OCI-LY7 (cell line): ENCODE data around the gene SPON1. TPM values are rescaled to one million over a fixed set of nuclear protein-coding genes. Genes with fewer than 3 reads are reported as not detected.
A peak's percentile ranks its signal among the peaks of the same experiment; 100 is the strongest.

ENCODE experiments used
- BruUV-seq: library from RNA; stranded (reverse); fragments of 400-500 nt; replicated peaks from 2 replicates; lab custom pipeline; 2021; lab: Mats Ljungman, UMichigan
- CTCF ChIA-PET: fragments of 300-600 bp; sonication (Branson Sonifier 250); formaldehyde crosslinking; loops from one replicate; lab custom pipeline; 2022; ENCODE audit warnings: antibody characterized with exemption; ENCODE audit not compliant: unreplicated experiment; lab: Charles Lee
- POLR2A ChIA-PET: fragments of 300-600 bp; sonication (Branson Sonifier 250); formaldehyde crosslinking; loops from one replicate; lab custom pipeline; 2022; ENCODE audit warnings: antibody characterized with exemption; lab: Charles Lee
- DNase-seq: peaks from one replicate; pipeline ENCODE4 v3.0.0-alpha.2; 2015; ENCODE audit warnings: low spot score
- H2AFZ ChIP-seq: fragments of 200-600 bp; sonication (generic), shearing (Covaris generic); 2 replicates; pipeline ENCODE4 v1.6.1; 2014; ENCODE audit warnings: mild to moderate bottlenecking, antibody characterized with exemption, low read length, moderate library complexity
- H3K27ac ChIP-seq: fragments of 200-600 bp; sonication (generic); 2 replicates; pipeline ENCODE4 v1.5.1; 2014; ENCODE audit warnings: mixed run types, low read depth, mild to moderate bottlenecking, moderate library complexity, low read length, inconsistent platforms; ENCODE audit not compliant: poor library complexity, severe bottlenecking
- H3K36me3 ChIP-seq: fragments of 200-600 bp; sonication (generic); 2 replicates; pipeline ENCODE4 v1.6.1; 2014; ENCODE audit warnings: mild to moderate bottlenecking, antibody characterized with exemption, low read length, moderate library complexity, mixed read lengths; ENCODE audit not compliant: insufficient read depth
- H3K4me1 ChIP-seq: fragments of 200-600 bp; sonication (generic); 2 replicates; pipeline ENCODE4 v1.5.1; 2014; ENCODE audit warnings: mild to moderate bottlenecking, low read length; ENCODE audit not compliant: insufficient read depth, poor library complexity, severe bottlenecking
- H3K4me2 ChIP-seq: fragments of 200-600 bp; sonication (generic); 2 replicates; pipeline ENCODE4 v1.6.1; 2014; ENCODE audit warnings: mild to moderate bottlenecking, low read length
- H3K4me3 ChIP-seq: fragments of 200-600 bp; sonication (generic); 2 replicates; pipeline ENCODE4 v1.5.1; 2014; ENCODE audit warnings: mild to moderate bottlenecking, low read depth, low read length; ENCODE audit not compliant: poor library complexity, severe bottlenecking
- H3K79me2 ChIP-seq: fragments of 200-600 bp; sonication (generic); 2 replicates; pipeline ENCODE4 v1.6.1; 2016; ENCODE audit warnings: low read depth, mild to moderate bottlenecking, low read length, moderate library complexity, mixed read lengths; ENCODE audit not compliant: insufficient read depth
- H3K9me2 ChIP-seq: fragments of 200-600 bp; sonication (generic); 2 replicates; pipeline ENCODE4 v1.6.1; 2016; ENCODE audit warnings: mild to moderate bottlenecking, low read length, mixed read lengths; ENCODE audit not compliant: insufficient read depth
- H3K9me3 ChIP-seq: fragments of 200-600 bp; sonication (generic); 2 replicates; pipeline ENCODE4 v1.6.1; 2014; ENCODE audit warnings: mild to moderate bottlenecking, mixed run types, low read length, mixed read lengths
- H4K20me1 ChIP-seq: fragments of 200-600 bp; sonication (generic); 2 replicates; pipeline ENCODE4 v1.6.1; 2014; ENCODE audit warnings: mild to moderate bottlenecking, antibody characterized with exemption, low read length, moderate library complexity, mixed read lengths; ENCODE audit not compliant: insufficient read depth
- CTCF ChIP-seq: fragments of 200-600 bp; sonication (generic); conservative IDR thresholded peaks from 2 replicates; pipeline ENCODE4 v1.5.1; 2014; ENCODE audit warnings: mild to moderate bottlenecking, antibody characterized with exemption, low read length, moderate library complexity, mixed read lengths
- EZH2phosphoT487 ChIP-seq: fragments of 200-600 bp; sonication (generic); IDR thresholded peaks from 2 replicates; pipeline ENCODE4 v1.6.1; 2018; ENCODE audit warnings: low read depth, borderline replicate concordance, mild to moderate bottlenecking, mixed run types, antibody characterized with exemption, low read length, moderate library complexity, mixed read lengths
- intact Hi-C: fragments of 100-400 bp; cut with micrococcal nuclease; formaldehyde crosslinking; loops from one replicate; pipeline ENCODE4 v1.10.0; 2022; ENCODE audit not compliant: unreplicated experiment
- total RNA-seq, 2 experiments: library from RNA; depleted of rRNA in 1 of 2; stranded (reverse); fragments of >200 nt in 1 of 2; shearing (Covaris generic) in 1 of 2; gene quantifications; 2 replicates each; pipeline ENCODE4 v1.2.3, GENCODE V29; 2014 to 2022

The SPON1 gene
- total RNA-seq, 2 experiments from 2014 or later = 0.38 TPM; not detected in 1

GRCh38 chr11:14144934-14145333, 182.4 kb downstream of the SPON1 start:
- Histone ChIP-seq H4K20me1 (no peaks in the 10 kb centered on the region), H3K9me2 (no peaks in the 10 kb centered on the region), H2AFZ (no peak overlapping the region), H3K36me3 (no peaks in the 10 kb centered on the region), H3K4me3 (no peak overlapping the region), H3K79me2 (no peaks in the 10 kb centered on the region), H3K9me3 (no peaks in the 10 kb centered on the region), H3K4me1 (peaks cover 3% of the 10 kb centered on the region), H3K27ac (no peak overlapping the region), H3K4me2 (no peak overlapping the region)
- BruUV-seq = no TSS peak
- intact Hi-C loops = loop anchor here (5.0 kb wide), 1 partner anchor 103 kb away; no protein-coding TSS in a partner anchor
- ChIA-PET POLR2A (no interaction called here), CTCF (no interaction called here)
- TF ChIP-seq EZH2phosphoT487 (no peak), CTCF (no peak)
- no peak for DNase-seq

- TF ChIP-seq EZH2phosphoT487 (no peak), CTCF (peak; percentile 87)
- peaks cover 5% of the 10 kb centered on the region; the same call in 1 of the 2 replicates for H3K9me3 ChIP-seq
- no TSS peak for BruUV-seq
- no peak overlapping the region for H2AFZ ChIP-seq
- no peaks in the 10 kb centered on the region for H3K36me3 ChIP-seq
- ChIA-PET POLR2A (interaction anchor here (0.7 to 1.6 kb wide), 4 partner anchors 10 to 379 kb away, joined by 3 to 6 read pairs (median 4); no protein-coding TSS in a partner anchor), CTCF (interaction anchor here (0.8 to 2.1 kb wide), 4 partner anchors 192 to 376 kb away, joined by 3 to 8 read pairs (median 5); no protein-coding TSS in a partner anchor)
- H3K79me2 ChIP-seq = no peaks in the 10 kb centered on the region
- H4K20me1 ChIP-seq = no peaks in the 10 kb centered on the region
- H3K9me2 ChIP-seq = no peaks in the 10 kb centered on the region
- DNase-seq = peak; percentile 76
- intact Hi-C loops = loop anchor here (1.0 to 5.0 kb wide), 5 partner anchors 100 to 376 kb away; no protein-coding TSS in a partner anchor
- peaks cover 3% of the 10 kb centered on the region for H3K4me1 ChIP-seq
- H3K4me3 ChIP-seq = no peak overlapping the region
- H3K4me2 ChIP-seq = no peak overlapping the region
- no peak overlapping the region for H3K27ac ChIP-seq
These were observed 186.2 kb downstream of the SPON1 start for GRCh38 chr11:14148653-14149273.

- peaks cover 14% of the 10 kb centered on the region for H3K9me3 ChIP-seq
- no peaks in the 10 kb centered on the region for H3K36me3 ChIP-seq
- intact Hi-C loops = loop anchor here (2.0 to 5.0 kb wide), 2 partner anchors 99 to 107 kb away; no protein-coding TSS in a partner anchor
- no peaks in the 10 kb centered on the region for H3K79me2 ChIP-seq
- no TSS peak for BruUV-seq
- no peaks in the 10 kb centered on the region for H3K9me2 ChIP-seq
- no peak overlapping the region for H2AFZ ChIP-seq
- H3K27ac ChIP-seq = no peak overlapping the region
- H3K4me3 ChIP-seq = no peak overlapping the region
- H3K4me2 ChIP-seq = no peak overlapping the region
- no peak for DNase-seq
- H3K4me1 ChIP-seq = peaks cover 3% of the 10 kb centered on the region
- no peaks in the 10 kb centered on the region for H4K20me1 ChIP-seq
- CTCF ChIA-PET = interaction anchor here (2.1 kb wide), 1 partner anchor 373 kb away, joined by 8 read pairs; no protein-coding TSS in a partner anchor
- POLR2A ChIA-PET = interaction anchor here (1.6 kb wide), 1 partner anchor 11 kb away, joined by 6 read pairs; no protein-coding TSS in a partner anchor
- TF ChIP-seq EZH2phosphoT487 = no peak
- no peak for TF ChIP-seq CTCF
These were observed 187.2 kb downstream of the SPON1 start for GRCh38 chr11:14149683-14150082.
